Stimulated activated naive CD8-positive, alpha-beta T cell treated with anti-CD3 and anti-CD28 coated beads, Interleukin-15, Interleukin-2, amounts not matched to agents 100 U/mL and 50 U/mL, for 24 hours (primary cell): Measurements from ENCODE around the gene TMEM69.
"Not testable (repeated sequence)": the region's sequence is repeated elsewhere in the genome, so short reads cannot be mapped to it uniquely, and the experiment has no call there.

Experiments used
- ATAC-seq: fragments of 150-1000 bp; cut with Tn5 transposase; one replicate; pipeline ENCODE4 v1.10.0; 2021
- DNase-seq: peaks from one replicate; pipeline ENCODE4 v3.0.0; 2021

The TMEM69 gene, protein sequence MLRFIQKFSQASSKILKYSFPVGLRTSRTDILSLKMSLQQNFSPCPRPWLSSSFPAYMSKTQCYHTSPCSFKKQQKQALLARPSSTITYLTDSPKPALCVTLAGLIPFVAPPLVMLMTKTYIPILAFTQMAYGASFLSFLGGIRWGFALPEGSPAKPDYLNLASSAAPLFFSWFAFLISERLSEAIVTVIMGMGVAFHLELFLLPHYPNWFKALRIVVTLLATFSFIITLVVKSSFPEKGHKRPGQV

DNA sequence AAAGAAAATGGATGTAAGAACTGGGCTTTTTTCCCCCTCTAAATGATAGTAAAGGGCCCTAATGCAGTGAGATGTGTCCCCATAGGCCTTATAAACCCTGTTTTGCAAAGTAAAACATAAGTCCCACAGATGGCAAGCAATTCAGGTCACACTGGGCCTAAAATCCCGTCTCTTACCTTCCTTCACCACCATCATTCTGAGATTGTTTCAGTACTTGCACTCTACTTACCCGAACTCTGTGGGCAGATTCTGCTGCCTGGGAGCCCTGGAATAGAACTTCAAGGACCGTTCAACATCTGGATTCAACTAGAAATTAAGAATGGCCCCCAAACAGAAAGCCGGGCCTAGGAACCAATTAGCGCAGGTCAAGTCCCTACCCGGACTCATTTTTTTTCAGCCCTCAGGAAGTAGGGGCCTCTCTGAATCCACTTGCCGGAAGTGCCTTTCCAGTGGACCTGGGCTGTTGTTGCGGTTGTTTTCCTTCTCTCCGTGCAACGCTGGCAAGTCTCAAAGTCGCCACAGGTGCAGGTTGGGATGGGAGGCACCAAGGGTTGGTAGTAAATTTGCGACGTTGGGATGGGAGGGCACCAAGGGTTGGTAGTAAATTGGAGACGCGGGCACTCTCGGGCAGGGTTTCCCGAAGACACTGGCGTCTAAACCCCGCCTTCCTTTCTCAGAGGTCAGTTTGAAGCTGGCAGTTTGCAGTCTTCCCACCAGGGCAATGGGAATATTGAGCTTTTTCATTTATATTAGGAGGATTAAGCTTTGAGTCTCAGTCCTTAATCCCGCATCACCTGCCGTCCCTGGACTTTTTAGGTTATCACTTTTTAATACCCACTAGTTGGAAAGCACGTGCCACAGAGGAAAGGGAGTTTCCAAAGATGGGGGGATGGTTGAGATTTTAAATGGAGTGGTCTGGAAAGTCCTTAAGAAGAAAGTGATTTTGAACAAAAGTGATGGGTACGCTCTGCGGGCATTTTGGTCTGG lies at the start of gene TMEM69:
Gene TMEM69, plus strand, starts transcription at position 428 of the 987 bp plus-strand sequence. CDS start 2,888 bp downstream, outside the sequence.
- peak; percentile 5 for ATAC-seq

GRCh38 chr1:45640293-45640692 lies 47.7 kb upstream of the TMEM69 start:
- DNase-seq (no peak), ATAC-seq (no peak)

More for the DNA sequence above, at the start of gene TMEM69:
- DNase-seq, result peak; percentile 78

DNA sequence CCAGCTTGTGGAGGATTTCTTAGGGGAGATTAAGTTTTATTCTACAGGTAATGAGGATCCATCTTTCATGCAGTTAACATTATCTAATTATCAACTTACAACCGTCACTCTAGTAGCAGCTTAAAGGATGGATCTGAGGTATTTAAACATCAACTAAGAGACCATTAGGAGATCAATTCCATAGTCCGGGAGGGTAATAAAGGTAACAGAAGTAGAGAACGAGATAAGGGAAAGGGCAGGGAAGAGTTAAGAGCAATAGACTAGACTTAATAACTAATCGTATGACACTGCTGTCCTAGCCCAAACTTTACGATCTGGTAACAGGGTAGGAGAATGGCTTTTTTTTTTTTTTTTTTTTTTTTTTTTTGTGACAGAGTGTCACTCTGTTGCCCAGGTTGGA lies 44.7 kb upstream of the TMEM69 start:
- DNase-seq (no peak), ATAC-seq (no peak)

DNA sequence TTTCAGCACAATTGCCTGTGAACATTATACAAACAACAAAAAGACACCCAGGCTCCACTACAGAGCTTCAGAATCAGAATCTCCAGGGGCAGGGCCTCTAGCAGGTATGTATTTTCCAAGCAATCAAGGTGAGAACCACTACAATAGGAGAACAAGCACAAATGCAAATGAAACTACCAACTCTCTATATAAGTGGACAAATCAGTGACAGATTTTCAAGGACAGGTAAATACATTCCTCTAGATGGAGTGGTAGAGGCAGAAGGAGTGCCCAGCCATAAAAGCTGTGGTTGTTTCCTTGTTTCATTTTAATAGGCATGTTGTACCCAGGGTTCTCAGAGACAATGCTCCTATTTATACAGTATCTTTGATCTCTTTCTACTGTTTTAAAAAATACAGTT lies 44.0 kb upstream of the TMEM69 start:
- ATAC-seq (no peak), DNase-seq (no peak)

DNA sequence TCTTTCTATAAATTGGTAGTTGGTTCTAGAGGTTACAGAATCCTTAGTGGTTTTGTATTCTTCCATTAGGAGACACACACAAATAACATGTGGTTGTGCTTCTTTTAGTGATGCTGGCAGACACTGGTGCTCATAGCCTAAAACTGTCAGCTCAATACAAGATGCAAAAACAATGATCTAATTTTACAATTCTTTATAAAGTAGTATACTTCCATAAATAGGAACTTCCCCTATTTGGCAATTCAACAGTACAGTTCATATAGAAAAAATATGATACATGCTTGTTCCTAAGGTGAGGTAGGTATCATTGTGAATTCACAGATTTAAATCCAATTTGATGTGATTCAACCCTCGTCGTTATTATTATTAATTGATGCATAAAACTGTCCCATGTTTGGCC lies 43.3 kb upstream of the TMEM69 start:
- DNase-seq (no peak), ATAC-seq (no peak)

DNA sequence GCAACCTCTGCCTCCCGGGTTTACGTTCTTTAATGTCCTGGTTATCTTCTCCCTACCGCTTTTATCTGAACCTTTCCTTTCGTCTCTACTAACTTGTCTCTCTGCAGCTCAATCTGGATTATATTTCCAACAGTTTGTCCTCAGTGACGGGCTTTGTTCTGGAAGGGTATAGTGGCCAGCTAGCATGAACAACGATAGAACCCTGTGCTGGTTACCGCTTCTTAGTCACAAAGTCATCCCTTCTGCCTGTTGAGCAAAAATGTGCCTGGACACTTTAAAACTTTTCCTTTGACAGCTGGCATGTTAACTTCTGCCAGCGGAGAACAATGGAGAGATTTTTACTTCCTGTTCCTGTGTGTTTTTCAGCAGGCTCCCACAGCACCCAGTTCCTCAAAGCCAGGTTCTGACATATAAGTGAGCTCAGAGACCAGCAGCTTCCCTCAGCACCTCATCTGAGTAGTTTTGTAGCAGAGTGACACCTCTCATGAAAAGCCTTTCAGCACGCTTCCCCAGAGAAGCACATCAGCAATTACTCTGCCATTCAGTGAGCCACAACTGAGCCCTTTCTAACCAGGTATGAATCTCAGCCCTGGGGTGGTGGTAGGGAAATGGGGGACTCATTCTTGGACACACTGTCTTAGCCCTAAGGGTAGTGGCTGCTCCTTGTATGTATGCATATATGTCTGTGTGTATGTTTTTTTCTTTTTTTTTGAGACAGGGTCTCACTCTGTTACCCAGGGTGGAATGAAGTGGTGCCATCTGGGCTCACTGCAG lies 40.5 kb upstream of the TMEM69 start:
- ATAC-seq (no peak), DNase-seq (no peak)

GRCh38 chr1:45654540-45655280 lies 33.3 kb upstream of the TMEM69 start:
- ATAC-seq (no peak), DNase-seq (no peak)

GRCh38 chr1:45656573-45657226 lies 31.3 kb upstream of the TMEM69 start:
- DNase-seq, result no peak
- ATAC-seq, result no peak

DNA sequence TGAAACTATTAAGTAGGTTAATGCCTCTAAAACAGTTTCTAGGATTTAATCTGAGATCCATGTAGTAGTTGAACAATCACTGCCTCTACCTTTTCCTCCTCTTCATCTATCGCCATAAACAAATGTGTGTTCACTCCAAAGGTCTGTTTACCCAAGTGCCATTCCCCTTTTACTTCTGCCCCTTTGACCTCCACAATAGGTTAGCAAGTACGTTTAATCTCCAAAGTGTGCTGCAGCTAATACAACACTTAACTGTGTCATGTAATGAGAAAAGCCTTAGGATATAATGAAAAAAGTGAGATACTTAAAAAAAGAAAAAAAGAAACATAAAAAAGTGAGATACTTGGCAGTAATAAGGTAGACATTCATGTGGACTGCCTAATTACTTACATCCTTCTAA lies 29.8 kb upstream of the TMEM69 start:
- ATAC-seq (no peak), DNase-seq (no peak)

DNA sequence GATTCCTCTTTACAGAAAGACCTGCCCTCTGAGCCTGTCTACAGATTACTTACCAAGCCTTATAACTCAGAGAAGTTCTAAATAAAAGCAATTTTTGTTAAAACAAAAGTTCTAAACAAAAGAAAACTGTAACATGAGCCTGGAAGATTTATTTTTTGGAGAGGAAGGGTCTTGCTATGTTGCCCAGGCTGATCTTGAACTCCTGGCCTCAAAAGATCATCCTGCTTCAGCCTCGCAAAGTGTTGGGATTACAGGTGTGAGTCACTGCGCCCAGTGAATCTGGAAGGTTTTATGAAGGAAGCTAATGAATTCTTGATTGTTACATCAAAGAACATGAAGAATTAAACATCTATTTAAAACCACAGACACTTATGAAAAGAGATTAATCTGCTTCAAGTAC lies 28.8 kb upstream of the TMEM69 start:
- no peak for ATAC-seq
- no peak for DNase-seq

- ATAC-seq, result no peak
- DNase-seq, result no peak
Measured at GRCh38 chr1:45660336-45660735, 27.6 kb upstream of the TMEM69 start.

DNA sequence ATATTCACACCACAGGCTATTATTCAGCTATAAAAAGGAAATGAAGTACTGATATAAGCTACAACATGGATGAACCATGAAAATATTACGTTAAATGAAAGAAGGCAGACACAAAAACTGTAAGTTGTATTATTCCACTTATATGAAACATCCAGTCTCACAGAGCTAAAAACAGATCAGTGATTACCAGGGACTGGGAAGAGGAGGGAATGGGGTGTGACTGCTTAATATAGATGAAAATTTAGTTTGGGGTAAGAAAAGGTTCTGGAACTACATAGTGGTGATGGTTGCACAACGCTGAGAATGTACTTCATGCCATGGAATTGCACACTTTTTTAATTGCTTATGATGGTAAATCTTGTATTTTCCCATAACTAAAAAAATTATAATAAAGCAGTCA lies 21.1 kb upstream of the TMEM69 start:
- no peak for DNase-seq
- no peak for ATAC-seq

DNA sequence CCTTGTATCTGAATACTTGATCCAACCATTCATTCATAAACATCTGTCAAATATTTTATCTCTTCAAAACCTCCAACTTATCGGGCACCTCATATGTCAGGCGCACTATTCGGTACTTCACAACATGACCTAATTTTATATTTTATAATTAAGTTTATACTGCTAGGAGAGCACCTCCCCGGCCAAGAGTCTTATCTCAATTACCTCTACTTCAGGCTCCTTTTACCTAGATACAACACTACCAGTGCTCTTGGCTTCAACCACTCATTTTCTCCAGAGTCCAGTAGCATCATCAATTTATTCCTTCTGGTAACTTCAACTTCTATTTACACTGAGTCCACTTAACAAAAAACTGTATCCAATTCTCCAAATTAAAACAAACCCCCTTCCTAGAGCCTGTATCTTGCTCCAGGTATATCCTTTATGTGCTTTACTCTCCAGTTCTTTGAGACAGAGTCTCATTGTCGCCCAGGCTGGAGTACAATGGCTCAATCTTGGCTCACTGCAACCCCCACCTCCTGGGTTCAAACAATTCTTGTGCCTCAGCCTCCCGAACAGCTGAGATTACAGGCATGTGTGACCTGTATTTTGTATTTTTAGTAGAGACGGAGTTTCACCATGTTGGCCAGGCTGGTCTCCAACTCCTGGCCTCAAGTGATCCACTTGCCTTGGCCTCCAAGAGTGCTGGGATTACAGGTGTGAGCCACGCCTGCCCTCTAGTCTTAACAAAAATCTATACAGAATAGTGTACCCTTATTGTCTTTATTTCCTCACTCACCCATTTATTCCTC lies 20.5 kb upstream of the TMEM69 start:
- ATAC-seq, result no peak

GRCh38 chr1:45668526-45668925 lies 19.5 kb upstream of the TMEM69 start:
- no peak for DNase-seq
- no peak for ATAC-seq

More for the DNA sequence above, 20.5 kb upstream of the TMEM69 start:
- DNase-seq, result no peak

DNA sequence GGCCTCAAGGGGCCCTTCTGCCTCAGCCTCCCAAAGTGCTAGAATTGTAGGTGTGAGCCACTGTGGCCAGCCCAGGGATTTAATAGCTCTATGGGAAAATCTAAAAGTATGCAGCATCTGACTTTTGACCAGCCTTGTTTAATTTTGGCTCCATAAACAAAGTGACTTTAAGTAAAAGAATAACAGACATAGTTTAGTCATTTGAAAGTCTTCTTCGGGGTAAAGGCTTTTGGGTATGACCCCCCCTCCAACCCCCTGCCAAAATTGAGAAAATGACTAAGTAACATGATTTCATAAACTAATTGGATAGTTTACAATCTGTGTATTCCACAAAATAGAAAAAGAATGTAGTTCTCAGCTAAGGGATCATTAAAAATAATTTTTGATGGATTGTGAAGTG lies 18.6 kb upstream of the TMEM69 start:
- ATAC-seq (no peak), DNase-seq (no peak)

GRCh38 chr1:45669859-45670655 lies 17.9 kb upstream of the TMEM69 start:
- DNase-seq (no peak), ATAC-seq (no peak)

DNA sequence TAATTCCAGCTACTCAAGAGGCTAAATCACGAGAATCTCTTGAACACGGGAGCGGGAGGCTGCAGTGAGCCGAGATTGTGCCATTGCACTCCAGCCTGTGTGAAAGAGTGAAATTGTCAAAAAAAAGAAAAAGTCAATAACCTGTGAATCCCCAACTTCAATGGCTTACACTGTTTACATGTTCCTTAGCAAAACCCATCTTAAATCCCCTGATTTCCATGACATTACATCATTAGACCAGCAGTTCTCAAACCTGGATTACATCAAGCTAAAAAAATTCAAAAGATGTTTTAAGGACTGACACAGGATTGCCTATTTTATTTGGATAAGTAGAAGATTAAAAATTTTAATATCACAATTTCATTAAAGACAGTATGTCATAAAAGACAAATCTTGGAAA lies 14.0 kb upstream of the TMEM69 start:
- ATAC-seq (no peak), DNase-seq (no peak)

- ATAC-seq (no peak), DNase-seq (no peak)
Measured at GRCh38 chr1:45674478-45674877, 13.5 kb upstream of the TMEM69 start.

- DNase-seq, ATAC-seq: not testable (repeated sequence)
Measured at GRCh38 chr1:45676553-45676952, 11.4 kb upstream of the TMEM69 start.
